ENCODE data around the gene ADGRA3.

ADGRA3 gene

DNA sequence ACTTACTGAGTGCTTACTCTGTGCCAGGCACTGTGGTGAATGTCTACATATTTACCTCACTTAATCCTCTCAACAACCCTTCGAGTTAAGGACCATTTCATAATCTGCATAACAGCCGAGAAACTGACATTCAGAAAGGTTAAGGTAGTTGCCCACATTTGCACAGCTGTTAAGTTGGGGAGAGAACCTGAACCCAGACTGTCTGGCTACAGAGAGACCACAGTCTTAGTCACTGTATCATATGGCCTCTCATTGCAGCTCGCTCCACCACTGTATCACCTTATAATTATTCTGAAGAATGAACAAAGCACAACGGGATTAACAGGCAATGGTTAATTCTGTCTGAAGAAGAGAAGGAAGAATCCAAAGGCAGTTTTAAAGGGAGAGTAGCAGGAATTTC is 98.5 kb downstream of the ADGRA3 start:
- no peak overlapping the region for H2AFZ ChIP-seq (ENCODE audit: low read depth, low read length, severe bottlenecking)
- H3K4me3 ChIP-seq (ENCODE audit: insufficient read depth, low read length, poor library complexity, severe bottlenecking): no peak overlapping the region
- H3F3A ChIP-seq (ENCODE audit: insufficient read depth): no peaks in the 10 kb centered on the region
- no peaks in the 10 kb centered on the region for H3K9me2 ChIP-seq (replicated peaks; ENCODE audit: insufficient read depth, low read length)
- no peaks in the 10 kb centered on the region for H4K20me1 ChIP-seq (ENCODE audit: low read depth, low read length)
- no peak overlapping the region for H3K4me2 ChIP-seq (ENCODE audit: low read depth, low read length, poor library complexity, severe bottlenecking)
- no peaks in the 10 kb centered on the region for H3K79me2 ChIP-seq (ENCODE audit: insufficient read depth, low read length)
- no peaks in the 10 kb centered on the region for H3K27me3 ChIP-seq (ENCODE audit: low read length)
- no peak overlapping the region for H3K9ac ChIP-seq (ENCODE audit: low read length)
- H3K36me3 ChIP-seq (ENCODE audit: low read length): no peaks in the 10 kb centered on the region
- H3K27ac ChIP-seq (ENCODE audit: low read depth, low read length): no peak overlapping the region
- no peaks in the 10 kb centered on the region for H3K9me3 ChIP-seq (ENCODE audit: insufficient read depth, low read length)
- TF ChIP-seq EZH2phosphoT487 (conservative IDR thresholded peaks at IDR 0.05; ENCODE audit: low read length): no peak
- no peak for TF ChIP-seq CTCF (IDR thresholded peaks at IDR 0.05; ENCODE audit: insufficient read depth, low read length, poor library complexity, severe bottlenecking)

- Histone ChIP-seq H3K27me3 (ENCODE audit: low read length) (no peaks in the 10 kb centered on the region), H2AFZ (ENCODE audit: low read depth, low read length, severe bottlenecking) (no peak overlapping the region), H3K4me2 (ENCODE audit: low read depth, low read length, poor library complexity, severe bottlenecking) (no peak overlapping the region), H3K36me3 (ENCODE audit: low read length) (no peaks in the 10 kb centered on the region), H3K27ac (ENCODE audit: low read depth, low read length) (no peak overlapping the region), H3K79me2 (ENCODE audit: insufficient read depth, low read length) (no peaks in the 10 kb centered on the region), H3K9me2 (replicated peaks; ENCODE audit: insufficient read depth, low read length) (no peaks in the 10 kb centered on the region), H3K9ac (ENCODE audit: low read length) (no peak overlapping the region), H3F3A (ENCODE audit: insufficient read depth) (no peaks in the 10 kb centered on the region), H3K4me3 (ENCODE audit: insufficient read depth, low read length, poor library complexity, severe bottlenecking) (no peak overlapping the region), H4K20me1 (ENCODE audit: low read depth, low read length) (no peaks in the 10 kb centered on the region), H3K9me3 (ENCODE audit: insufficient read depth, low read length) (no peaks in the 10 kb centered on the region)
- TF ChIP-seq EZH2phosphoT487 (conservative IDR thresholded peaks at IDR 0.05; ENCODE audit: low read length): no peak
- TF ChIP-seq CTCF (IDR thresholded peaks at IDR 0.05; ENCODE audit: insufficient read depth, low read length, poor library complexity, severe bottlenecking): no peak
Measured at GRCh38 chr4:22416403-22416802, 99.5 kb downstream of the ADGRA3 start.

GRCh38 chr4:22414833-22415232 is 101.0 kb downstream of the ADGRA3 start:
- Histone ChIP-seq H3K4me3 (ENCODE audit: insufficient read depth, low read length, poor library complexity, severe bottlenecking) (no peak overlapping the region), H3K4me2 (ENCODE audit: low read depth, low read length, poor library complexity, severe bottlenecking) (no peak overlapping the region), H3K9me2 (replicated peaks; ENCODE audit: insufficient read depth, low read length) (no peaks in the 10 kb centered on the region), H2AFZ (ENCODE audit: low read depth, low read length, severe bottlenecking) (no peak overlapping the region), H3K36me3 (ENCODE audit: low read length) (no peaks in the 10 kb centered on the region), H4K20me1 (ENCODE audit: low read depth, low read length) (no peaks in the 10 kb centered on the region), H3F3A (ENCODE audit: insufficient read depth) (no peaks in the 10 kb centered on the region), H3K9me3 (ENCODE audit: insufficient read depth, low read length) (no peaks in the 10 kb centered on the region), H3K27me3 (ENCODE audit: low read length) (no peaks in the 10 kb centered on the region), H3K9ac (ENCODE audit: low read length) (no peak overlapping the region), H3K79me2 (ENCODE audit: insufficient read depth, low read length) (no peaks in the 10 kb centered on the region), H3K27ac (ENCODE audit: low read depth, low read length) (no peak overlapping the region)
- TF ChIP-seq CTCF (IDR thresholded peaks at IDR 0.05; ENCODE audit: insufficient read depth, low read length, poor library complexity, severe bottlenecking): no peak
- TF ChIP-seq EZH2phosphoT487 (conservative IDR thresholded peaks at IDR 0.05; ENCODE audit: low read length): no peak

GRCh38 chr4:22413471-22413870 is 102.4 kb downstream of the ADGRA3 start:
- H4K20me1 ChIP-seq (ENCODE audit: low read depth, low read length): no peaks in the 10 kb centered on the region
- no peaks in the 10 kb centered on the region for H3F3A ChIP-seq (ENCODE audit: insufficient read depth)
- no peak overlapping the region for H3K4me2 ChIP-seq (ENCODE audit: low read depth, low read length, poor library complexity, severe bottlenecking)
- no peaks in the 10 kb centered on the region for H3K27me3 ChIP-seq (ENCODE audit: low read length)
- TF ChIP-seq CTCF (IDR thresholded peaks at IDR 0.05; ENCODE audit: insufficient read depth, low read length, poor library complexity, severe bottlenecking): no peak
- no peak for TF ChIP-seq EZH2phosphoT487 (conservative IDR thresholded peaks at IDR 0.05; ENCODE audit: low read length)
- no peak overlapping the region for H3K4me3 ChIP-seq (ENCODE audit: insufficient read depth, low read length, poor library complexity, severe bottlenecking)
- no peak overlapping the region for H3K9ac ChIP-seq (ENCODE audit: low read length)
- no peaks in the 10 kb centered on the region for H3K36me3 ChIP-seq (ENCODE audit: low read length)
- no peaks in the 10 kb centered on the region for H3K9me3 ChIP-seq (ENCODE audit: insufficient read depth, low read length)
- no peak overlapping the region for H3K27ac ChIP-seq (ENCODE audit: low read depth, low read length)
- no peaks in the 10 kb centered on the region for H3K79me2 ChIP-seq (ENCODE audit: insufficient read depth, low read length)
- H3K9me2 ChIP-seq (replicated peaks; ENCODE audit: insufficient read depth, low read length): no peaks in the 10 kb centered on the region
- H2AFZ ChIP-seq (ENCODE audit: low read depth, low read length, severe bottlenecking): no peak overlapping the region

All from SU-DHL-6 (cell line).